Measurements from ENCODE around the gene CAP1. TPM values are rescaled to one million over a fixed set of nuclear protein-coding genes. Genes with fewer than 3 reads are reported as not detected.

CAP1 gene, protein sequence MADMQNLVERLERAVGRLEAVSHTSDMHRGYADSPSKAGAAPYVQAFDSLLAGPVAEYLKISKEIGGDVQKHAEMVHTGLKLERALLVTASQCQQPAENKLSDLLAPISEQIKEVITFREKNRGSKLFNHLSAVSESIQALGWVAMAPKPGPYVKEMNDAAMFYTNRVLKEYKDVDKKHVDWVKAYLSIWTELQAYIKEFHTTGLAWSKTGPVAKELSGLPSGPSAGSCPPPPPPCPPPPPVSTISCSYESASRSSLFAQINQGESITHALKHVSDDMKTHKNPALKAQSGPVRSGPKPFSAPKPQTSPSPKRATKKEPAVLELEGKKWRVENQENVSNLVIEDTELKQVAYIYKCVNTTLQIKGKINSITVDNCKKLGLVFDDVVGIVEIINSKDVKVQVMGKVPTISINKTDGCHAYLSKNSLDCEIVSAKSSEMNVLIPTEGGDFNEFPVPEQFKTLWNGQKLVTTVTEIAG
- polyA plus RNA-seq (2011; rRNA removed) (585 and 769 TPM in 2 replicates), polyA minus RNA-seq (2011; rRNA and poly(A)+ RNA removed) (190 and 346 TPM in 2 replicates)

DNA sequence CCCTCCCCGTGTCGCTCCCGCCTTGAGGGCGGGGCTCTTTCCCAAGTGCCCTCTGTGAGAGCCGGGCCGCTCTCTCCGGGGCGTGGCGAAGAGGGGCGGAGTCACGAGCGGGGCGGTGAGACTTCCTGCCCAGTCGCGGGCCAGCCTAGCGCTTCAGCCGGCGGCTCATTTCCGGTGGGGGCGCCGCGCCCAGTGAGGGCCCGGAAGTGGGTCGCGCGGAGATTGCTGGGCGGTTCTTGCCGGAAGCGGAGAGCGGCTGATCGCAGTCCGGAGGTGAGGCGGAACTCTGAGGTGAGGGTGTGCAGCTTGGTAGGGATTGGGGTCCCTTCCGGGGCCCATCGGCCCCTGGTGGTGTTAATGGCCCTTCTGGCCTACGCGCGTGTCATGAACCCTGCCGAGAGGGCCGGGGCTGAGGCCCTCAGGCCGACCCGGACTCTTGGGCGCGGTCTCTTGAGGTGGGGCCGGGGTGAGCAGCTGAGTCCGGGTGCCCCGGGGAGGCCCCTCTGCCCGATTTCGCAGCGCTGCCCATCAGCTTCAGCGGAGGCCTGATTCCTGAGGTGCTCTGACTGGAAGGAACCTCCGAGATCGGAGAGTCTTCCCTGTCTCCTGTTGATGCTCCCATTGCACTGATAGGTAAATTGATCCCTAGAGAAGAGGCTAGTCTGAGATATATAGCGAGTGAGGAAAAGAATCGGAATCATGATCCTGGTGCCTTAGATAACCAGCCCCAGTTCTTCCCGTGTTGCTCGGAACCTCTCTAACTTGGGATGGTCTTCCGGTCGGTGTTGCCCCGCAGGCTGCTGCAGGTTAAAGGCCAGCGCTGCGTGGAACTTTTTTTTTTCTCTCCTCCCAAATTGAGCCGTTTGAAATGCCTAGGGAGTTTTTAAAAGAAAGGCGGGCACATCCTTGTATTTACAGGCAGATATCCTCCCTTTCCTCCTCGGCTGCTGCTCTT lies at the start of gene CAP1:
CAP1 (plus strand) TSS at position 219 of the 955 bp plus-strand sequence. CDS start 18,618 bp downstream, outside the sequence.
- CTCF ChIA-PET, result interaction anchor here (0.7 to 2.7 kb wide), 4 partner anchors 10 to 121 kb away, joined by 3 to 8 read pairs (median 4); no protein-coding TSS in a partner anchor
- POLR2A ChIA-PET, result interaction anchor here (0.6 to 0.8 kb wide), 5 partner anchors 9 to 1673 kb away, joined by 3 to 7 read pairs (median 3); no protein-coding TSS in a partner anchor
- TF ChIP-seq, protein P1, sequence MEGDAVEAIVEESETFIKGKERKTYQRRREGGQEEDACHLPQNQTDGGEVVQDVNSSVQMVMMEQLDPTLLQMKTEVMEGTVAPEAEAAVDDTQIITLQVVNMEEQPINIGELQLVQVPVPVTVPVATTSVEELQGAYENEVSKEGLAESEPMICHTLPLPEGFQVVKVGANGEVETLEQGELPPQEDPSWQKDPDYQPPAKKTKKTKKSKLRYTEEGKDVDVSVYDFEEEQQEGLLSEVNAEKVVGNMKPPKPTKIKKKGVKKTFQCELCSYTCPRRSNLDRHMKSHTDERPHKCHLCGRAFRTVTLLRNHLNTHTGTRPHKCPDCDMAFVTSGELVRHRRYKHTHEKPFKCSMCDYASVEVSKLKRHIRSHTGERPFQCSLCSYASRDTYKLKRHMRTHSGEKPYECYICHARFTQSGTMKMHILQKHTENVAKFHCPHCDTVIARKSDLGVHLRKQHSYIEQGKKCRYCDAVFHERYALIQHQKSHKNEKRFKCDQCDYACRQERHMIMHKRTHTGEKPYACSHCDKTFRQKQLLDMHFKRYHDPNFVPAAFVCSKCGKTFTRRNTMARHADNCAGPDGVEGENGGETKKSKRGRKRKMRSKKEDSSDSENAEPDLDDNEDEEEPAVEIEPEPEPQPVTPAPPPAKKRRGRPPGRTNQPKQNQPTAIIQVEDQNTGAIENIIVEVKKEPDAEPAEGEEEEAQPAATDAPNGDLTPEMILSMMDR (IDR thresholded peaks at IDR 0.05; ENCODE audit: insufficient read depth, low read depth, low read length), result no peak
- Histone ChIP-seq H3K4me3 (ENCODE audit: low read depth, low read length) (peak within 1 kb of the TSS; percentile 97), H3K36me3 (ENCODE audit: control insufficient read depth, insufficient read depth, low read length) (0 out of 2 replicates have a peak, but pooled peaks cover 1% of the 10 kb centered on the region), H3K27me3 (ENCODE audit: control insufficient read depth, insufficient read depth, low read length) (no peaks in the 10 kb centered on the region)
- DNase-seq (ENCODE audit: low read depth), result peak; percentile 92

DNA sequence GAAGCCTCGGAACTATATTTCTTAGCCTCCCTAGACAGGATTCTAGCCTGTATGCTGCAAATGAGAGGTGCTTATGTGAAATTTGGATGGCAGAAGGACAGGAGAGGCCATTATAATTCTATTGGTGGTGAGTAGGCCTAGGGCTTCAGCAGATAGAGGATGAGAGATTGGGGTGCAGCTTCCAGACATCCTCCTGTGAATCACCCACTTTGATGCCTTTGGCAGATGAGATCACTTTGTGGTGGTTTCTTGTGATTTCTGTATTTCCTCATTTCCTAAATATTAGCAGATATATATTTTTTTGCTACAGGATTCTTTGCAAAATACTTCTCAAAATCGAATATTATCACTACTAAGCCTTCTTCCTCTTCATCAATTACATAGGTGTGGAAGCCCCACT lies 48.3 kb upstream of the CAP1 start:
- no peak overlapping the region for H3K4me3 ChIP-seq (ENCODE audit: low read depth, low read length)
- no peaks in the 10 kb centered on the region for H3K36me3 ChIP-seq (ENCODE audit: control insufficient read depth, insufficient read depth, low read length)
- no peak for DNase-seq (ENCODE audit: low read depth)
- no peaks in the 10 kb centered on the region for H3K27me3 ChIP-seq (ENCODE audit: control insufficient read depth, insufficient read depth, low read length)
- ChIA-PET POLR2A (no interaction called here), CTCF (interaction anchor here (1.4 kb wide), 1 partner anchor 19 kb away, joined by 5 read pairs; no protein-coding TSS in a partner anchor)
- TF ChIP-seq, protein P1 (IDR thresholded peaks at IDR 0.05; ENCODE audit: insufficient read depth, low read depth, low read length), result no peak

DNA sequence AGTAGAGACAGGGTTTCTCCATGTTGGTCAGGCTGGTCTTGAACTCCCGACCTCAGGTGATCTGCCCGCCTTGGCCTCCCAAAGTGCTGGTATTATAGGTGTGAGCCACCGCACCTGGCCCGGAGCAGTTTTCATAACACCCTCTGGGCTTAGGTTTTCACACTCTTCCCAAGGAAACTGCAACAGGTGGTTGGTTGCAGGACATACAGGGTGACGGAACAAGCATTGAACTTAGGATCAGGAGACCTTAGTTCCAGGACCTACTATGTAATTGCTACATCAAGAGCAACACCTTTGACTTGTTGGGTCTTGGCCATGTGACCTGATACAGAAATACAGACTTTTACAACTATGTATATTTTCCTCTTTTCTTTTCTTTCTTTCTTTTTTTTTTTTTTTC lies 47.6 kb upstream of the CAP1 start:
- Histone ChIP-seq H3K27me3 (ENCODE audit: control insufficient read depth, insufficient read depth, low read length) (no peaks in the 10 kb centered on the region), H3K36me3 (ENCODE audit: control insufficient read depth, insufficient read depth, low read length) (no peaks in the 10 kb centered on the region), H3K4me3 (ENCODE audit: low read depth, low read length) (no peak overlapping the region)
- TF ChIP-seq, protein P1 (IDR thresholded peaks at IDR 0.05; ENCODE audit: insufficient read depth, low read depth, low read length), result no peak
- ChIA-PET POLR2A (no interaction called here), CTCF (no interaction called here)
- DNase-seq (ENCODE audit: low read depth), result no peak

DNA sequence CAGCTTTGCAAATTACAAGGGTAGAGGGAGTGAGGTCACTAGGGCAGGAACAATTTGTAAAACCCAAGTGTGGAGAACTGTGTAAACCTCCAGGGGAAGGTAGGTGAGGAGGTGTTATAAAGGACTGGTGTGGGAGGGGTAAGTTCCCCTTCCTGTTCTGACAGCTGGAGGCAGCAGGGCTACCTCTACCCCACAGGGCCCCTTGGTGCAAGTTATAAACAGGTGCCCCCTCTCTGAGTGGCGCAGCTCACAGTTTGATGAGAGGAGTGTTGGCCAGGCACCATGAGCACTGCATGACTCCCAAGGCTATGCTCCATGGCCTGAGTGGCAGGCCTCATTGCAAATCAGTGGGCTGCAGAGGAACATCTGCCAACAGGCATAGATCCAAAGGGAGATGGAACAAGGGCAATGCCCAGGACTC lies 44.5 kb upstream of the CAP1 start:
- Histone ChIP-seq H3K36me3 (ENCODE audit: control insufficient read depth, insufficient read depth, low read length) (no peaks in the 10 kb centered on the region), H3K27me3 (ENCODE audit: control insufficient read depth, insufficient read depth, low read length) (no peaks in the 10 kb centered on the region), H3K4me3 (ENCODE audit: low read depth, low read length) (no peak overlapping the region)
- TF ChIP-seq, protein P1 (IDR thresholded peaks at IDR 0.05; ENCODE audit: insufficient read depth, low read depth, low read length), result no peak
- POLR2A ChIA-PET, result no interaction called here
- DNase-seq (ENCODE audit: low read depth), result no peak
- CTCF ChIA-PET, result no interaction called here
